ENCODE results near the gene PFKFB2.

GRCh38 chr1:207010726-207011125, 42.3 kb upstream of the PFKFB2 start:
- TF ChIP-seq CTCF (IDR thresholded peaks at IDR 0.05) (no peak), EZH2 (IDR thresholded peaks at IDR 0.05; ENCODE audit: borderline replicate concordance, insufficient read depth, low read depth, low read length, poor library complexity, severe bottlenecking) (no peak)

All from B cell (primary cell).